ENCODE measurements around the gene C12orf43. TPM values are rescaled to one million over a fixed set of nuclear protein-coding genes. Genes with fewer than 3 reads are reported as not detected.

Gene C12orf43
- total RNA-seq, 1 experiment from 2014 or later: 25.7 TPM

GRCh38 chr12:121057794-121058193 lies 41.5 kb upstream of the C12orf43 start:
- no peak overlapping the region; a peak in 1 of 7 replicates for H3K27ac Mint-ChIP-seq
- no peak overlapping the region for H2BK15ac ChIP-seq (ENCODE audit: low read depth, low read length)
- no peak overlapping the region for H3K14ac ChIP-seq (ENCODE audit: insufficient read depth, low read length)
- H3K18ac ChIP-seq (ENCODE audit: insufficient read length, low read depth, low read length): no peak overlapping the region
- no peak overlapping the region for H4K91ac ChIP-seq (ENCODE audit: insufficient read length, low read depth, low read length)
- H3K4me1 ChIP-seq (ENCODE audit: insufficient read depth, low read length): no peaks in the 10 kb centered on the region
- no peak overlapping the region for H4K5ac ChIP-seq (ENCODE audit: insufficient read length, low read depth, low read length)
- no peak overlapping the region for H2BK12ac ChIP-seq (ENCODE audit: insufficient read length, low read depth, low read length)
- no peak overlapping the region for H3K27ac ChIP-seq (ENCODE audit: insufficient read length, low read depth, low read length)
- H2BK5ac ChIP-seq (ENCODE audit: insufficient read length, low read length): no peak overlapping the region
- no peak for TF ChIP-seq CTCF (conservative IDR thresholded peaks at IDR 0.05)
- H3K9me3 ChIP-seq (ENCODE audit: control insufficient read depth, low read depth, low read length): no peaks in the 10 kb centered on the region
- no peaks in the 10 kb centered on the region for H3K23me2 ChIP-seq (ENCODE audit: insufficient read length, low read depth, low read length, poor library complexity, severe bottlenecking)
- H2BK20ac ChIP-seq (ENCODE audit: low read depth, low read length, poor library complexity, severe bottlenecking): no peak overlapping the region
- no peak overlapping the region for H3K4me3 Mint-ChIP-seq
- H3K36me3 Mint-ChIP-seq (ENCODE audit: insufficient read depth in 1 of 3, low read depth in 3 of 3): no peaks in the 10 kb centered on the region
- peaks cover 3% of the 10 kb centered on the region; the same call in 1 of the 2 replicates for H3K27me3 Mint-ChIP-seq (ENCODE audit: low read depth)
- H2AFZ ChIP-seq (ENCODE audit: low read length): no peak overlapping the region
- no peak overlapping the region for H3K23ac ChIP-seq (ENCODE audit: insufficient read length, low read depth, low read length)
- no CpG with 5 or more reads among the region's 9 CpGs for WGBS (ENCODE audit: extremely low coverage, insufficient read length, low lambda C conversion rate)
- H2AK5ac ChIP-seq (ENCODE audit: insufficient read length, low read length): no peak overlapping the region
- H3K9me3 Mint-ChIP-seq: no peaks in the 10 kb centered on the region
- no peak for DNase-seq
- no peak overlapping the region for H3K56ac ChIP-seq (ENCODE audit: insufficient read length, low read depth, low read length)
- no peaks in the 10 kb centered on the region for H3K79me1 ChIP-seq (ENCODE audit: insufficient read depth, low read depth, low read length, poor library complexity, severe bottlenecking)
- H3T11ph ChIP-seq (ENCODE audit: low read length): no peak overlapping the region
- no peak overlapping the region for H3K4ac ChIP-seq (ENCODE audit: low read depth, low read length)
- H3K27me3 ChIP-seq (ENCODE audit: insufficient read depth, low read length): no peaks in the 10 kb centered on the region
- peaks cover 2 to 8% of the 10 kb centered on the region in 2 experiments; a peak in 3 of 4 replicates for H3K4me1 Mint-ChIP-seq
- no peak overlapping the region for H2BK120ac ChIP-seq (ENCODE audit: low read depth, low read length, poor library complexity, severe bottlenecking)
- H3K9ac ChIP-seq (ENCODE audit: extremely low read depth, insufficient read length, low read length): no peak overlapping the region
- H4K20me1 ChIP-seq (ENCODE audit: control insufficient read depth, insufficient read depth, insufficient read length): no peaks in the 10 kb centered on the region
- no peaks in the 10 kb centered on the region for H3K79me2 ChIP-seq (ENCODE audit: insufficient read depth, low read length)
- no peak overlapping the region for H3K4me2 ChIP-seq (ENCODE audit: insufficient read depth, insufficient read length, low read length)
- no peak overlapping the region for H4K8ac ChIP-seq (replicated peaks; ENCODE audit: insufficient read length, low read depth, low read length)
